PC-3 (cell line): ENCODE measurements around the gene STK25. TPM values are rescaled to one million over a fixed set of nuclear protein-coding genes. Genes with fewer than 3 reads are reported as not detected.
A peak's percentile ranks its signal among the peaks of the same experiment; 100 is the strongest.

Experiments used
- ATAC-seq: fragments of 200-7000 bp; cut with Tn5 transposase; 2 replicates; pipeline ENCODE4 v1.9.1; 2020; ENCODE audit warnings: mild to moderate bottlenecking, moderate library complexity
- BruUV-seq: library from RNA; stranded (reverse); fragments of 400-500 nt; replicated peaks from 2 replicates; lab custom pipeline; 2021; lab: Mats Ljungman, UMichigan
- CTCF ChIA-PET: fragments of 300-600 bp; sonication (Branson Sonifier 250); formaldehyde crosslinking; loops from one replicate; lab custom pipeline; 2022; ENCODE audit warnings: antibody characterized with exemption; lab: Charles Lee
- POLR2A ChIA-PET: fragments of 300-600 bp; sonication (Branson Sonifier 250); formaldehyde crosslinking; loops from one replicate; lab custom pipeline; 2022; ENCODE audit warnings: antibody characterized with exemption; ENCODE audit not compliant: unreplicated experiment; lab: Charles Lee
- DNase-seq: peaks from one replicate; pipeline ENCODE4 v3.0.0-alpha.2; 2015
- H2AFZ ChIP-seq: fragments of 300-600 bp; sonication (generic); 2 replicates; pipeline ENCODE4 v1.6.0; 2016; ENCODE audit warnings: antibody characterized with exemption, low read length
- H3F3A ChIP-seq: fragments of 300-600 bp; sonication (generic); one replicate; pipeline ENCODE4 v1.6.0; 2017; ENCODE audit warnings: antibody characterized with exemption, low read length, control low read depth, mild to moderate bottlenecking; ENCODE audit not compliant: unreplicated experiment
- H3K27ac ChIP-seq: fragments of 300-600 bp; sonication (generic); 2 replicates; pipeline ENCODE4 v1.5.1; 2016; ENCODE audit warnings: mild to moderate bottlenecking, low read length
- H3K27me3 ChIP-seq: fragments of 300-600 bp; sonication (generic); 2 replicates; pipeline ENCODE4 v1.6.1; 2016; ENCODE audit warnings: low read length, mixed read lengths
- H3K36me3 ChIP-seq: fragments of 300-600 bp; sonication (generic); 2 replicates; pipeline ENCODE4 v1.6.1; 2016; ENCODE audit warnings: low read depth, mixed run types, low read length, mixed read lengths
- H3K4me1 ChIP-seq: fragments of 300-600 bp; sonication (generic); 2 replicates; pipeline ENCODE4 v1.5.1; 2016; ENCODE audit warnings: low read length; ENCODE audit not compliant: insufficient read depth
- H3K4me2 ChIP-seq: fragments of 300-600 bp; sonication (generic); 2 replicates; pipeline ENCODE4 v1.6.0; 2016; ENCODE audit warnings: low read length
- H3K4me3 ChIP-seq: fragments of 300-600 bp; sonication (generic); 2 replicates; pipeline ENCODE4 v1.5.1; 2016; ENCODE audit warnings: mild to moderate bottlenecking, low read length, mixed read lengths
- H3K79me2 ChIP-seq: fragments of 300-600 bp; sonication (generic); 2 replicates; pipeline ENCODE4 v1.6.1; 2017; ENCODE audit warnings: low read length, mixed read lengths
- H3K9ac ChIP-seq: fragments of 300-600 bp; sonication (generic); 2 replicates; pipeline ENCODE4 v1.6.0; 2016; ENCODE audit warnings: mild to moderate bottlenecking, low read length
- H3K9me2 ChIP-seq: fragments of 300-600 bp; sonication (generic); replicated peaks from 2 replicates; pipeline ENCODE4 v1.6.1; 2016; ENCODE audit warnings: mixed run types, low read length, mixed read lengths
- H3K9me3 ChIP-seq: fragments of 300-600 bp; sonication (generic); 2 replicates; pipeline ENCODE4 v1.6.1; 2016; ENCODE audit warnings: low read length, mixed read lengths
- H4K20me1 ChIP-seq: fragments of 300-600 bp; sonication (generic); 2 replicates; pipeline ENCODE4 v1.6.1; 2016; ENCODE audit warnings: low read length, mixed read lengths
- EZH2 ChIP-seq: fragments of 300-600 bp; sonication (generic); IDR thresholded peaks from one replicate; pipeline ENCODE4 v1.6.1; 2017; ENCODE audit warnings: antibody characterized with exemption, mild to moderate bottlenecking, low read length; ENCODE audit not compliant: unreplicated experiment
- EZH2phosphoT487 ChIP-seq: fragments of 300-600 bp; sonication (generic); IDR thresholded peaks from 2 replicates; pipeline ENCODE4 v1.6.1; 2018; ENCODE audit warnings: mild to moderate bottlenecking, antibody characterized with exemption, low read length, borderline replicate concordance
- intact Hi-C: fragments of 100-400 bp; cut with micrococcal nuclease; formaldehyde crosslinking; loops from 2 replicates; pipeline ENCODE4 v1.9.0; 2023
- total RNA-seq: library from RNA; depleted of rRNA; stranded (reverse); fragments of >200 nt; gene quantifications from 2 replicates; pipeline ENCODE4 v1.2.3, GENCODE V29; 2014
- TF ChIP-seq, protein P1 (sequence below): fragments of 300-600 bp; sonication (generic); conservative IDR thresholded peaks from 2 replicates; pipeline ENCODE4 v1.5.1; 2017; ENCODE audit warnings: antibody characterized with exemption, low read depth, mild to moderate bottlenecking, low read length

The STK25 gene
- total RNA-seq, 1 experiment from 2014 or later: 198 TPM

- peaks cover 17% of the 10 kb centered on the region for H3K4me1 ChIP-seq
- H3K27ac ChIP-seq: no peak overlapping the region
- ATAC-seq (no peak), DNase-seq (no peak)
- no peaks in the 10 kb centered on the region for H3K27me3 ChIP-seq
- TF ChIP-seq EZH2 (no peak), EZH2phosphoT487 (no peak)
- TF ChIP-seq, protein P1, sequence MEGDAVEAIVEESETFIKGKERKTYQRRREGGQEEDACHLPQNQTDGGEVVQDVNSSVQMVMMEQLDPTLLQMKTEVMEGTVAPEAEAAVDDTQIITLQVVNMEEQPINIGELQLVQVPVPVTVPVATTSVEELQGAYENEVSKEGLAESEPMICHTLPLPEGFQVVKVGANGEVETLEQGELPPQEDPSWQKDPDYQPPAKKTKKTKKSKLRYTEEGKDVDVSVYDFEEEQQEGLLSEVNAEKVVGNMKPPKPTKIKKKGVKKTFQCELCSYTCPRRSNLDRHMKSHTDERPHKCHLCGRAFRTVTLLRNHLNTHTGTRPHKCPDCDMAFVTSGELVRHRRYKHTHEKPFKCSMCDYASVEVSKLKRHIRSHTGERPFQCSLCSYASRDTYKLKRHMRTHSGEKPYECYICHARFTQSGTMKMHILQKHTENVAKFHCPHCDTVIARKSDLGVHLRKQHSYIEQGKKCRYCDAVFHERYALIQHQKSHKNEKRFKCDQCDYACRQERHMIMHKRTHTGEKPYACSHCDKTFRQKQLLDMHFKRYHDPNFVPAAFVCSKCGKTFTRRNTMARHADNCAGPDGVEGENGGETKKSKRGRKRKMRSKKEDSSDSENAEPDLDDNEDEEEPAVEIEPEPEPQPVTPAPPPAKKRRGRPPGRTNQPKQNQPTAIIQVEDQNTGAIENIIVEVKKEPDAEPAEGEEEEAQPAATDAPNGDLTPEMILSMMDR: no peak
- H3K9me3 ChIP-seq: no peaks in the 10 kb centered on the region
- BruUV-seq: no TSS peak
- H3F3A ChIP-seq: no peaks in the 10 kb centered on the region
- no peaks in the 10 kb centered on the region for H3K9me2 ChIP-seq
- H3K36me3 ChIP-seq: no peaks in the 10 kb centered on the region
- no peaks in the 10 kb centered on the region for H4K20me1 ChIP-seq
- H3K9ac ChIP-seq: no peak overlapping the region
- ChIA-PET CTCF (interaction anchor here (1.0 kb wide), 1 partner anchor 48 kb away, joined by 6 read pairs; no protein-coding TSS in a partner anchor), POLR2A (no interaction called here)
- no peak overlapping the region for H2AFZ ChIP-seq
- H3K4me3 ChIP-seq: no peak overlapping the region
- intact Hi-C loops: no loop called here
- H3K79me2 ChIP-seq: no peaks in the 10 kb centered on the region
- no peak overlapping the region for H3K4me2 ChIP-seq
Observed at GRCh38 chr2:241550616-241551580, 42.5 kb upstream of the STK25 start.

DNA sequence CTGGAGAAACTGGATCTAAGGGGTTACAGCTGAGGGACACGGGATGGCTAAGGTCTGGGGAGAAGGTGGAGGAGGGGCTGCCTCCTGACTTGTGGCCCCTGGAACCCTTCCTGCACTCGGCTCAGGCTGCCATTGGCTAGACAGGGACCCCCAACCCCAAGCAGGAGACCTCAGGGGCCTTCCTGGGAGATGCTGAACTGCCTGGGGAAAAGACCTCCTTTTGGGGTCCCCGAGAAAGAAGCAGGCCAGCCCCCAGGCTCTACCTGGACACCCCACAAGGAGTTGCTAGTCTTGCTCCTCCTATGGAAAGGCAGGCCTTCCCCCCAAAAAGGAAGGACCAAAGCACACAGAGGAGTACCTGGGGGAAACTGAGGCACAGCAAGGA lies 40.1 kb upstream of the STK25 start:
- POLR2A ChIA-PET: no interaction called here
- H3K27ac ChIP-seq: no peak overlapping the region
- no peaks in the 10 kb centered on the region for H3K79me2 ChIP-seq
- H3K36me3 ChIP-seq: no peaks in the 10 kb centered on the region
- peaks cover 11% of the 10 kb centered on the region for H3K4me1 ChIP-seq
- no peaks in the 10 kb centered on the region for H3K27me3 ChIP-seq
- ATAC-seq: no peak
- H3K9ac ChIP-seq: no peak overlapping the region
- no peaks in the 10 kb centered on the region for H3F3A ChIP-seq
- H3K9me3 ChIP-seq: no peaks in the 10 kb centered on the region
- H4K20me1 ChIP-seq: no peaks in the 10 kb centered on the region
- H3K4me3 ChIP-seq: no peak overlapping the region
- no TSS peak for BruUV-seq
- no peak for TF ChIP-seq EZH2
- TF ChIP-seq, protein P1: no peak
- TF ChIP-seq EZH2phosphoT487: no peak
- intact Hi-C loops: no loop called here
- H2AFZ ChIP-seq: no peak overlapping the region
- CTCF ChIA-PET: no interaction called here
- DNase-seq: no peak
- H3K4me2 ChIP-seq: peak overlapping the region; percentile 51; the same call in 1 of the 2 replicates
- no peaks in the 10 kb centered on the region for H3K9me2 ChIP-seq

GRCh38 chr2:241547781-241548450 lies 39.5 kb upstream of the STK25 start:
- H3K27ac ChIP-seq: no peak overlapping the region
- CTCF ChIA-PET: no interaction called here

More at GRCh38 chr2:241547781-241548450, 39.5 kb upstream of the STK25 start:
- DNase-seq (no peak), ATAC-seq (no peak)
- BruUV-seq: no TSS peak
- Histone ChIP-seq H3F3A (no peaks in the 10 kb centered on the region), H3K27me3 (no peaks in the 10 kb centered on the region), H3K79me2 (no peaks in the 10 kb centered on the region), H3K9me2 (no peaks in the 10 kb centered on the region), H2AFZ (no peak overlapping the region), H4K20me1 (no peaks in the 10 kb centered on the region), H3K4me2 (no peak overlapping the region), H3K4me3 (no peak overlapping the region), H3K36me3 (no peaks in the 10 kb centered on the region), H3K9ac (no peak overlapping the region), H3K4me1 (peaks cover 11% of the 10 kb centered on the region), H3K9me3 (no peaks in the 10 kb centered on the region)
- intact Hi-C loops: no loop called here
- TF ChIP-seq, protein P1: no peak
- no peak for TF ChIP-seq EZH2
- TF ChIP-seq EZH2phosphoT487: no peak
- POLR2A ChIA-PET: no interaction called here
